ENCODE measurements around the gene DIABLO.
"Not testable (repeated sequence)": the region's sequence is repeated elsewhere in the genome, so short reads cannot be mapped to it uniquely, and the experiment has no call there.

DIABLO gene

GRCh38 chr12:122208073-122208820 is 17.6 kb downstream of the DIABLO start:
- DNase-seq, result no peak

GRCh38 chr12:122207391-122207790 is 18.5 kb downstream of the DIABLO start:
- DNase-seq, result no peak

- no peak for DNase-seq
These were observed 18.9 kb downstream of the DIABLO start for GRCh38 chr12:122206976-122207375.

- no peak for DNase-seq
These were observed 19.6 kb downstream of the DIABLO start for GRCh38 chr12:122206111-122206881.

GRCh38 chr12:122205053-122205925 is 20.6 kb downstream of the DIABLO start:
- no peak for DNase-seq

- no peak for DNase-seq
These were observed 21.4 kb downstream of the DIABLO start for GRCh38 chr12:122204167-122205052.

- peak; percentile 69 for DNase-seq
These were observed 22.3 kb downstream of the DIABLO start, which contains the start of gene B3GNT4 for GRCh38 chr12:122203301-122204166. Gene B3GNT4, plus strand, starts transcription at chr12:122203709. Its CDS starts 910 bp downstream, at chr12:122204619.

- DNase-seq, result not testable (repeated sequence)
These were observed 23.0 kb downstream of the DIABLO start for GRCh38 chr12:122202811-122203210.

GRCh38 chr12:122202017-122202416 is 23.8 kb downstream of the DIABLO start:
- DNase-seq, result no peak

- DNase-seq, result no peak
These were observed 24.5 kb downstream of the DIABLO start for GRCh38 chr12:122201381-122201780.

GRCh38 chr12:122200541-122201175 is 25.2 kb downstream of the DIABLO start:
- no peak for DNase-seq

- no peak for DNase-seq
These were observed 26.1 kb downstream of the DIABLO start for GRCh38 chr12:122199484-122200355.

- no peak for DNase-seq
These were observed 28.3 kb downstream of the DIABLO start for GRCh38 chr12:122197612-122197966.

- DNase-seq, result no peak
These were observed 30.4 kb downstream of the DIABLO start for GRCh38 chr12:122195405-122195804.

- DNase-seq, result no peak
These were observed 31.0 kb downstream of the DIABLO start for GRCh38 chr12:122194804-122195203.

- no peak for DNase-seq
These were observed 33.4 kb downstream of the DIABLO start for GRCh38 chr12:122192441-122192840.

- DNase-seq, result no peak
These were observed 34.8 kb downstream of the DIABLO start for GRCh38 chr12:122190842-122191668.

- no peak for DNase-seq
These were observed 36.0 kb downstream of the DIABLO start for GRCh38 chr12:122189626-122190475.

Measured in right forelimb (tissue), 1 donor.